ENCODE data around the gene CHMP4A.
"Not testable (repeated sequence)": the region's sequence is repeated elsewhere in the genome, so short reads cannot be mapped to it uniquely, and the experiment has no call there.

The CHMP4A gene

DNA sequence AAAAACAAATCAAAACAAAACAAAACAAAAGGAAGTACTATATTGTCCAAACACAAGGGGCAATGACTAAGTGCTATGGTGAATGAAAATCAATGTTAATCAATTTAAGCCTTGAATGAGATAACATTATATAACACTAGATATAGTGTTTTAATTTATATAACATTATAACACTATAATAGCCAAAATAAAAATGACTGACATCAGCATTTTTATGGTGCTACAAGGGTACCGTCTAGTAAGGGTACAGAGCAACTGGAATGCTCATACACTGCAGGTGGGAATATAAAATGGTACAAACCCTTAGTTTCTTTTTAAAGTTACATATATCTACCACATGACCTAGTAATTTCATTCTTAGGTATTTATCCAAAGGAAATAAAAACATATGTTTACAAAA, 13.2 kb upstream of the CHMP4A start:
- no peak for DNase-seq (ENCODE audit: low read depth in 4 of 4, low spot score in 1 of 4)

DNA sequence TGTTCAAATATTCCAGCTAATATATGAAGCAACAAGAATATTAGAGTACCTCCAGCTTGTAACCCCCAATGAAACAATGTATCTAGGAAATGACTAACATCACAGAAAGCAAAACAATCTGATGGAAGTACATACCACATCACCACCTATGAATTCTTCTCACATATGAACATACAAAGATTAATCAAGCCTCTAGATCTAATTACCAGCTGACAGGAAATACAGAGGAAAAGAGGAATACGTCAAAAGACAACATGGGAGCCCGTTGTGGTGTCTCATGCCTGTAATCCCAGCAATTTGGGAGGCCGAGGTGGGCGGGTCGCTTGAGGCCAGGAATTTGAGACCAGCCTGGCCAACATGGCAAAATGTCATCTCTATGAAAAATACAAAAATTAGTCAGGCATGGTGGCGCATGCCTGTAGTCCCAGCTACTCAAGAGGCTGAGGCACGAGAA, 11.4 kb upstream of the CHMP4A start:
- no peak for DNase-seq (ENCODE audit: low read depth in 4 of 4, low spot score in 1 of 4)

DNA sequence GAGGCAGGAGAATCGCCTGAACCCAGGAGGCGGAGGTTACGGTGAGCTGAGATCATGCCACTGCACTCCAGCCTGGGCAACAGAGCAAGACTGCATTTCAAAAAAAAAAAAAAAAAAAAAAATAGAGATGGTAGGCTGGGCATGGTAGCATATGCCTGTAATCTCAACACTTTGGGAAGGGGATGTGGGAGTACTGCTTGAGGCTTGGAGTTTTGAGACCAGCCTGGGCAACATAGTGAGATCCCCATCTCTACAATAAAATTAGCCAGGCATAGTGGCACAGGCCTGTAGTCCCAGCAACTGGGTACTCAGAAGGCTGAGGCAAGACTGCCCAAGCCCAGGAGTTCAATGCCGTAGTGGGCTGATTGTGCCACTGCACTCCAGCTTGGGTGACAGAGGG, 9.7 kb upstream of the CHMP4A start:
- DNase-seq (ENCODE audit: low read depth in 4 of 4, low spot score in 1 of 4) = not testable (repeated sequence)

DNA sequence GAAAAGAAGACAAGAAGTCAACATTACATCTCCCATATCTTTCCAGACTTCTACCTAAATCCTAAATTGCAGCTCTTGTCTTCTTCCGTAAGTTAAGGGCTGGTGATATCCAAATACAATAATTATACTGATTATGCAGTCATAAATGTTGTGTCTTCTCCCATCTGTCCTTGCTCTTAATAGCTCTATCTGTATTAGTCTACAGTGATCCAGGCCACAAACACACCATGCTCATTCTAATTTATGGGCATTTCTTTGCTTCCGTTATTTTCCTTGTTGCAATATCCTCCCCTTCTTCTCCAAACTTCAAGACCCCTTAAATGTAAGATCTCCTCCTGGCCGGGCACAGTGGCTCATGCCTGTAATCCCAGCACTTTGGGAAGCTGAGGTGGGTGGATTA, 6.2 kb upstream of the CHMP4A start:
- no peak for DNase-seq (ENCODE audit: low read depth in 4 of 4, low spot score in 1 of 4)

DNA sequence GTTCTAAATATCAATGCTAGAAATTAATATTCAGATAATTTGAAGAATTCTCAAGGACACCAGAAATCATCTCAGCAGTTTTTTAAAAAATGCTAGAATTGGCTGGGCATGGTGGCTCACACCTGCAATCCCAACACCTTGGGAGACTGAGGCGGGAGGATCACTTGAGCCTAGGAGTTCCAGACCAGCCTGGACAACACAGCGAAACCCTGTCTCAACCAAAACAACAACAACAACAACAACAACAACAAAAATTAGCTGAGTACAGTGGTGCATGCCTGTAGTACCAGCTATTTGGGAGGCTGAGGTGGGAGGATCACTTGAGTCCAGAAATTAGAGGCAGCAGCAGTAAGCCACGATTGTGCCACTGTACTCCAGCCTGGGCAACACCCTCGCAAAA, 5.8 kb upstream of the CHMP4A start:
- no peak for DNase-seq (ENCODE audit: low read depth in 4 of 4, low spot score in 1 of 4)

DNA sequence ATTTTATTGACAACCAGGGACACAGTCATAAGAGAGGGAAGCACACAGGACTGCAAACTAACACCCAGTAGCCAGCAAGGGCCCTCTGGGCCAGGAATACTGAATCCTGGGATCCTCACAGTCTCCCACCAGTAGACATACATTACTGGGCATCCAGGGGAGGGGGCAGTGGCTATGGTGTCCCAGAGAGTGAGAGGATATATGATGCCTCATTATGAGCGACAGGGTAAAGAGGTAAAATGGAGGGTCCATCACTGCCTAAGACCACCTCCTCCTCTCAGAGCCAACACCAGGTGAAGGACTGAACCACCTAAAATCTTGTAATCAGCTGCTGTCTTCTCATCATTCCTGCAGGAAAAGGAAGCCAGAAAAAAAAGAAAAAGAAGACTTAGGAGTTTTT, 3.6 kb upstream of the CHMP4A start:
- not testable (repeated sequence) for DNase-seq (ENCODE audit: low read depth in 4 of 4, low spot score in 1 of 4)

DNA sequence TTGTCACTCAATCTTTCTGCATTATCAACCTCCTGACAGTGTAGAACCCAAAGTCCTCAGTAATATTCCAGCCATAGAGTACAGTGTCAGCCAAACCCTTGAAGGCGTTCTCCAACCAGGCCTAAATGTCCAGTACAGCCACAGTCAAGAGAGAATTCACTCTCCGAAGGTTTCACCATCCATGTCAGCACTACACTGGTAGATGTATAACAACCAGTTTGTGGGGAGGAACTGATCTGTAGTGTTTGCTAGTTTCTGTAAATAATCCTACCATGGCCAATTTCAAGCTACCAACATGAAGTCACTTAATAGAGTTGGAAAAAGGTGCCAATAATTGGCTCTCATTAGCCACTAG, 3.0 kb upstream of the CHMP4A start:
- no peak for DNase-seq (ENCODE audit: low read depth in 4 of 4, low spot score in 1 of 4)

DNA sequence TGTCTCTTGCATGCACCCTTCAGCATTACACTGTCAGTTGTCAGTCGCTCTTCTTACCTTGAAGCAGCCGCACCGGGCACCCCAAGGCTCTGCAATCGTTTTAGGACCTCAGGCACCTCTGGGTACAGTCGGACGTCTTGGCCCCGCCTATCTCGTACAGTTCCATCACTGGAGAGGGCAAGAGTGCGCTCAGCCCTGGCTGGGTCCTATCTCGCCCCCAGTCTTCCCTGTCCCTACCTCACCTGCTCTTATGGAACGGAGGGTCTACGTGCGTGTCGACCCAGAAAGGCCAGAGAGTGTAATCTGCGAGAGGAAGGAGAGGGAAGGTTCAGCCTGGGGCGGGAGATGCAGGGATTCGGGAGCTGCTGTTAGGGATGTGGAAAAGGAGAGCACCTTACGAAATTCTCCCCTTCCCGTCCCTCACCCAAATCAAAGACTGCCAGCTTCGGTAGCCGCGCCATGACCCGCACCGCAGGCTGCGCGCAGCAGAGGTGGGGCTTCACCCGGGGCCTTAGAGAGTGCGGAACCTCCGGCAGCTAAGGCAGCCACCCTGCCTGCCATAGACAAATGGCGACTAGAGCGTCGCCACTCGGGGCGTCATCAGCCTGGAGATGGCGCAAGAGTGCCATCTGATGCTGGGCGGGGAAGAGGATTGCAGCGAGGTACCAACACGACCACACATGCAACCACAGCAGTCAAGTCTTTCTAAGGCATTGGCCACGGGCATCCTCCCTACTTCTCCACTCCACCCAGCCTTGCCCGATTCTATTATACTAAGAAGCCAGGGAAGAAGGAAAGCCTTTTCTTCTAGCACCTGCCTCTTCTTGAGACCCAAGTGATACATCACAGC, 2.4 kb upstream of the CHMP4A start, which contains the start of gene MDP1:
MDP1 (minus strand) TSS at position 572 of the 850 bp plus-strand sequence; CDS start at position 461, 111 bp downstream.
- DNase-seq (ENCODE audit: low read depth in 4 of 4, low spot score in 1 of 4) = peak; percentile 52 to 77 (median 66)

DNA sequence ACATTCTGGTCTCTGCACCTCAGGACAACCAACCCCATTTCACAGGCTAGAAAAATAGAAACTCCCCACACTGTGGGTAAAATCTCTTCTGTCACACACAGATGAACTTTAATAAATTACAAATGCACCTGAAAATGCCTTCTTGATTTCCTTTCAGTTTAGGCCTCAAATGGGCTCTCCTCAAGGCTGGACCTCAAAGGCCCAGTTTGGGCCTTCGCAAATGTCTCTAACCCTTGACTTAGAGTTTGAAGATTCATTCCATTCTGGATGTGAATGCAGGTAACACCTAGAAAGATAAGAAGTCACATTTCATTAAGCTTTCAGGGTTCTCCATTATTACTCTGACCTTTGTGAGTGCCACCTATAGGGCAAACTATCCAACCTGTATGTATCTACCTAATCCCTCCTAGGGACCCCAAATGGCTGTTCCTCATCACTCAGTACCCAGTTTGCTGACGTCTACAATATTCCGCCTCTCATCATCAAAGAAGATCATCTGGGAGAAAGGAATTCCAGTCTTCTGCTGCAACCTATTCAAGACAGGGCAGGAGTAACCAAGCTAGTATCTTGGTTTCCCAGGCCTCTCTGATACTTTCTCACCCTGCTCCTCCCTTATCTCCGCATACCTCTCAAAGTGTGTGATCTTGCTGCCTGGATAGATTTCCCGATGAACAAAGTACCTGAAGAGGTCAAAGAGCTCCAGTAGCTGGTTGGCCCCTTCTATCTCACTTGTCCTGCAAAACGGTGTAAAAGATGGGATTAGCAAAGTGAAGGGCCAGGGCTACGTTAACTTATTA, 776 bp upstream of the CHMP4A start:
- no peak for DNase-seq (ENCODE audit: low read depth in 4 of 4, low spot score in 1 of 4)

DNA sequence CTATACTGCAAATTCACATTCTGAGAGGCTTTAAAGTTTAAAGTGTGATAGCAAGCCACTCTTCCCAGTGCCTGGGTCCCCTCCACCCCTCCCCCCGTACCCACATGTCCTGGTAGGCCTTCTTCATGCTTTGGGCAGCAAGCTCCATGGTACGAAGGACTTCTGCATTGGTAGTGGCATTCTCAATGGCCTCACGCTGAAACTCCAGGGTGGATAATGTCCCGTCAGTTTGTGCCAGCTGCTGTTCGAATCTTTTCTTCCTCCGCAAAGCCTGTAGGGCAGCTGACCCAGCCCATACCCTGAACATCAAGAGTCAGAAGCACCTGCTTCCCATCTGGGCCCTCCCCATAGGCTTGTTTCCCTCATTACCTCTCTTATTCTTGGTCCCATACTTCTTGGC, 2.0 kb downstream of the CHMP4A start:
- DNase-seq (ENCODE audit: low read depth in 4 of 4, low spot score in 1 of 4) = no peak

DNA sequence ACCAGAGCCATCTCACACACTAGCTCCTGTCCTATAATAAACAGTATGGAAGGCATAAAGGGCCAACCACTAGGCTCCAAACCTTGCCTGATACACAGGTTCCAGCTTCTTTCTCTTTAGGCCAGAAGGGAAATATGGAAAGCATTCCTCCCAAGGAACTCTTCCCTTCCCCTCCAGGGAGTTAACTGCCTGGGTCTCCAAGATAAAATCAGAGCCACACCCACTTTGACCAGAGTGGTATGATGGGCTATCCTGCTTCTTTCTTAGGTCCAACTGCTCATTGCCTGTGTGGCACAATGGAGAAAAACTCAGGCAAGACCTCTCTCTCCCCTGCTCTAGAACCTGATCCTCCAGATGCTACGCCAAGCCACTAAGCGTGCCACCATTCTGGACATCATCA, 5.7 kb downstream of the CHMP4A start:
- DNase-seq (ENCODE audit: low read depth in 4 of 4, low spot score in 1 of 4) = no peak

DNA sequence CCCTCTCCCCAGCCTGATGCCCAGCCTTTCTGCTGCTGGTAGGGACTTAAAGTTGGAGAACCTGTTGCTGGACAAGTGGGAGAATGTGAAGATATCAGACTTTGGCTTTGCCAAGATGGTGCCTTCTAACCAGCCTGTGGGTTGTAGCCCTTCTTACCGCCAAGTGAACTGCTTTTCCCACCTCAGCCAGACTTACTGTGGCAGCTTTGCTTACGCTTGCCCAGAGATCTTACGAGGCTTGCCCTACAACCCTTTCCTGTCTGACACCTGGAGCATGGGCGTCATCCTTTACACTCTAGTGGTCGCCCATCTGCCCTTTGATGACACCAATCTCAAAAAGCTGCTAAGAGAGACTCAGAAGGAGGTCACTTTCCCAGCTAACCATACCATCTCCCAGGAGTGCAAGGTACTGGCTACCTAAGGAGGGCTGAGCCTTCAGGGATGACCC, 6.2 kb downstream of the CHMP4A start:
- no peak for DNase-seq (ENCODE audit: low read depth in 4 of 4, low spot score in 1 of 4)

DNA sequence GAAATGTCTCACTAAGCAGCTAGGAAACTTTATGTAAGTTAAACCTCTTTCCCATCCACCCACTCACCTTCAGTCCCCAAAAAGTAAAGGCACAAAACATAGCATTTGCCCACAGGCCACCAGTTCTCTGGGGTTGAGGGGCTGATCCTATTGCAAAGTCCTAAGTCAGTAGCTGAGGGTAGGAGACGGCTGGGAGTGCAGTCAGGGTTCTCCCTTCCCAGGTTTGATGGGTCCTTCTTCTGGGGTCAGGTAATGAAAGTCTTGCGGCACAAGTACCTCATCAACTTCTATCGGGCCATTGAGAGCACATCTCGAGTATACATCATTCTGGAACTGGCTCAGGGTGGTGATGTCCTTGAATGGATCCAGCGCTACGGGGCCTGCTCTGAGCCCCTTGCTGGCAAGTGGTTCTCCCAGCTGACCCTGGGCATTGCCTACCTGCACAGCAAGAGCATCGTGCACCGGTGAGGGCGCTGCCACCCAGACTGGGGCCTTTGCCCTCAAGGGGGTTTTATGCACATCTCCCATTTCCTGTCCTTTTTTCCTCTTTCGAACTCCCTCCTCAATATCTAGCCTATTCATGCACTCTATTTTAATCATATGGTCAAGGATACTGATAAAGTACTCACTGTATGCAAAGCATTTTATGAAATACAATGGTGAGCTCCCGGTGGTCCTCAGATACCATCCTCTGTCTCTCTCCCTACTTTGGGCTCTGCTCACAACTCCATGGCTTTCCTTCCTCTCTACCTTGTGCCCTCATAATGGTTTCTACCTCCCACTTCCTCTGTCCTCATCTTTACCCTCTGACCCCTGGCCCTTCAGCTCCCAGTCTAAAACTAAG, 6.8 kb downstream of the CHMP4A start:
- no peak for DNase-seq (ENCODE audit: low read depth in 4 of 4, low spot score in 1 of 4)

DNA sequence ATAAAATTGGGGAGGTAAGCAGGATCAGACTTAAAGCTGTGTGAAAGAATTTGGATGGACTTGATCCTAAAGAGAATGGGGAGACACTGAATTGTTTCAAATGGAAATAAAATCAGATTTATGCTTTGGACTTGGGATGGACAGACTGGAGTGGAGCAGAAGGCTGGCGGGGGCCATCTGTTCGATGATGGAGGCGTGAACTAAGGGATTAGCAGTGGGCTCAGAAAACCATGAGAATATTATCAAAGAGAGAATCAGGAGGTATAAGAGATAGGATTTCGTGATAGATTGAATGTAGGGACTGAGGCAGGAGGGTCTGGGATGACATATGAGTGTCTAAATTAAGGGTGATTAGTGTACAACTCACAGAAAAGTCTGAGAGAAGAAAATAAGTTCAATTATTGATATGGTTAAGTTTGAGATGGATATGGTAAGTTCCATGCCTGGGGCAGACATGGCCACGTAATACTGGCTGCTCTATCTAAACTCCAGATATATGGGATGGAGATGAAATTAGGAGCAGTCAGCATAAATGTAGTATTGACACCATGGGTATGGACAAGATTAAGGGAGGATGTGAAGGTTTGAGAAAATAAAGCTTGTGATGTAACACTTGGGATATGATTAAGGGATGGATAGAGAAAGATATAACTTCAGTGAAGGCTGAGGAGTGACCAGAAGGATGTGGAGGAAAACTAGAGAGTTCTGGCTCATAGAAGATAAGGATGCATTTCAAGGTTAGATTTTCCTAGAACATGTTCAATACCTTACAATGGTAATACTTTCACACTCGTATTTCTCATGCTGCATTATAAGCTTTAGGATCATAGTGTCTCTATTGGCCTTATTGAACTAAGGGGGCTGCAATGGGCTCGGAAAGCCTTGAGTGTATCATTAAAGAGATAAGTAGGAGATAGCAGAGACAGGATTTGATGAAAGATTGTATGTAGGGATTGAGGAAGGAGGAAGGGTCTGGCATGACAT, 8.8 kb downstream of the CHMP4A start:
- DNase-seq (ENCODE audit: low read depth in 4 of 4, low spot score in 1 of 4) = no peak

DNA sequence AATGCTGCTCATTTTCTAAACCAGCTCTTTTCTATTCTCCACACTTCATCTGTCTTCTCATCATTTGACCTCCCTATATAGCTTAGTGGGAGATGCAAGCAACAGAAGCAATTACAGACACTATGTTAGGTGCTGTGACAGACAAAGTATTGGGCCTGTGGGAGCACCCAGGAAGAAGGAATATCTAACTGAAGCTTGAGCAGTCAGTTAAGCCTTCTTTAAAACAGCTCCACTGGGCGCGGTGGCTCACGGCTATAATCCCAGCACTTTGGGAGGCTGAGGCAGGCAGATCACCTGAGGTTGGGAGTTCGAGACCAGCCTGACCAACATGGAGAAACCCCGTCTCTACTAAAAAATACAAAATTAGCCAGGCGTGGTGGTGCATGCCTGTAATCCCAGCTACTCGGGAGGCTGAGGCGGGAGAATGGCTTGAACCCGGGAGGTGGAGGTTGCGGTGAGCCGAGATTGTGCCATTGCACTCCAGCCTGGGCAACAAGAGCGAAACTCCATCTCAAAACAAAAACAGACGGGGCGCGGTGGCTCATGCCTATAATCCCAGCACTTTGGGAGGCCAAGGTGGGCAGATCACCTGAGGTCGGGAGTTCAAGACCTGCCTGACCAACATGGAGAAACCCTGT, 9.9 kb downstream of the CHMP4A start:
- DNase-seq (ENCODE audit: low read depth in 4 of 4, low spot score in 1 of 4) = not testable (repeated sequence)

DNA sequence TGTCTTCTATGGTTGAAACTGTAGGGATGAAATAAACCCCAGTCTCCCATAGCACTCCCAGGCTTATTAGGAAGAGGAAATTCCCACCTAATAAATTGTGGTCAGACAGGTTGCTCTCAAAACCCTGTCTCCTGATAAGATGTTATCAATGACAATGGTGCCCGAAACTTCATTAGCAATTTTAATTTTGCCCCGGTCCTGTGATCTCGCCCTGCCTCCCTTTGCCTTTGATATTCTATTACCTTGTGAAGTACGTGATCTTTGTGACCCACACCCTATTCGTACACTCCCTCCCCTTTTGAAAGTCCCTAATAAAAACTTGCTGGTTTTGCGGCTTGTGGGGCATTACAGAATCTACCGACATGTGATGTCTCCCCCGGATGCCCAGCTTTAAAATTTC, 10.8 kb downstream of the CHMP4A start:
- DNase-seq (ENCODE audit: low read depth in 4 of 4, low spot score in 1 of 4) = not testable (repeated sequence)

DNA sequence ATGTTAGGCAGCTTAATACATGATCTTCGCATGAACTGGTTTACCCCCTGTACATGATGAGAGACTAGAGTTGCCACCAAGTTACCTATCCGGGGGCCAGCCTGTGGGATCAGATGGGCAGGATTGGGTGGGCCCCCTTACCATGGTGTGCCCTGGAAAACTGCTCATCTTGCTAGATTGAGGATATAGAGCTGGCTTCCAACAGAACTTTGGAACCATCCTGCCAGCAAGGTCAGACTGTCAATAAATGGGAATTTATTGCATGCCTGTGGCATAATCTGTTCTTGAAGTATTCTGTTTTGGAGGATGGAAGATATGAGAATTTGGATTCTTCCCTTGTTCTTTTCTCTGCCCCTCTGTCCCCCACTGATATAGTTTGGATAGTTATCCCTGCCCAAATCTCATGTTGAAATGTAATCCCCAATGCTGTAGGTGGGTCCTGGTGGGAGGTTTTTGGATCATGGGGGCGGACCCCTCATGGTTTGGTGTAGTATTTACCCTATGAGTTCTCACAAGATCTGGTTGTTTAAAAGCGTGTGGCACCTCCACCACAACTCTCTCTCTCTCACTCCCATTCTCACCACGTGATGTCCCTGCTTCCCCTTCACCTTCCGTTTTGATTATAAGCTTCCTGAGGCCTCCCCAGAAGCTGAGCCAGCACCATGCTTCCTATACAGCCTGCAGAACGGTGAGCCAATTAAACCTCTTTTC, 14.3 kb downstream of the CHMP4A start:
- DNase-seq (ENCODE audit: low read depth in 4 of 4, low spot score in 1 of 4) = no peak

DNA sequence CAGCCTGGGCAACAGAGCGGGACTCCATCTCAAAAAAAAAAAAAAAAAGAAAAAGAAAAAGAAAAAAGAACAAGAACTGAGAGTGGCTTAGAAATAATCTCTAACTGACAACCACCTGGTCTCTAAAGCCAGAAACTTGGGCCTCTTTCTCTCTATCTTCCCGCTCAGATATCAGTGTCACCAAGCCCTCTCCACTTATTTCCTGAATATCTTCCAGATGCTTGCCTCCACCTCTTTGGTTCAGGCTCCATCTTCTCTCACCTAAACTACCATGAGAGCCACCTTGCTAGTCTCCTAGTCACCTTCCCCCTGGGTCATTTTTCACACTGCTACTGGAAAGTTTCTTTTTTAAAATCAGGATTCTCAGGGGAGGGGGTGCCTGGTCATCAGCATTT, 16.2 kb downstream of the CHMP4A start:
- DNase-seq (ENCODE audit: low read depth in 4 of 4, low spot score in 1 of 4) = no peak

Measured in stimulated activated CD4-positive, alpha-beta T cell treated with anti-CD3 and anti-CD28 coated beads, Interleukin-1b, Interleukin-23, amount 100 ng/mL, for 24 hours (primary cell).